OCI-LY3 (cell line): ENCODE data around the gene DYNC1H1.
"Not testable (repeated sequence)": the region's sequence is repeated elsewhere in the genome, so short reads cannot be mapped to it uniquely, and the experiment has no call there.

Experiments used
- H2AFZ ChIP-seq: fragments of 200-600, 300-600 bp; shearing (Covaris generic); 2 replicates; pipeline ENCODE4 v1.6.0; 2014; ENCODE audit warnings: antibody characterized with exemption, low read depth, low read length
- H3K27ac ChIP-seq: fragments of 200-600, 300-600 bp; sonication (generic); 2 replicates; pipeline ENCODE4 v1.5.1; 2014; ENCODE audit warnings: mild to moderate bottlenecking, low read length, moderate library complexity, mixed read lengths
- H3K27me3 ChIP-seq: fragments of 200-600, 300-600 bp; sonication (generic); 2 replicates; pipeline ENCODE4 v1.6.1; 2014; ENCODE audit warnings: low read depth, low read length, mixed read lengths
- H3K36me3 ChIP-seq: fragments of 200-600, 300-600 bp; sonication (generic); replicated peaks from 2 replicates; pipeline ENCODE3; 2014; ENCODE audit warnings: low read depth, low read length, mixed read lengths
- H3K4me1 ChIP-seq: fragments of 300-600, 200-600 bp; sonication (generic); 2 replicates; pipeline ENCODE4 v1.6.1; 2014; ENCODE audit warnings: low read length, mixed read lengths
- H3K4me2 ChIP-seq: fragments of 200-600, 300-600 bp; sonication (generic); 2 replicates; pipeline ENCODE4 v1.6.1; 2014; ENCODE audit warnings: low read length, mixed read lengths
- H3K4me3 ChIP-seq: fragments of 300-600, 200-600 bp; sonication (generic); 2 replicates; pipeline ENCODE4 v1.5.1; 2014; ENCODE audit warnings: antibody characterized with exemption, mild to moderate bottlenecking, low read length, moderate library complexity
- H3K79me2 ChIP-seq: fragments of 300-600, 200-600 bp; shearing (Covaris generic); 2 replicates; pipeline ENCODE4 v1.6.1; 2014; ENCODE audit warnings: mild to moderate bottlenecking, low read length, mixed read lengths
- H3K9ac ChIP-seq: fragments of 300-600, 200-600 bp; shearing (Covaris generic); 2 replicates; pipeline ENCODE4 v1.6.0; 2014; ENCODE audit warnings: mild to moderate bottlenecking, low read length, moderate library complexity
- H3K9me3 ChIP-seq: fragments of 200-600, 300-600 bp; shearing (Covaris generic); 2 replicates; pipeline ENCODE4 v1.6.1; 2014; ENCODE audit warnings: low read length, mixed read lengths; ENCODE audit not compliant: insufficient read depth
- H4K20me1 ChIP-seq: fragments of 200-600, 300-600 bp; sonication (generic); 2 replicates; pipeline ENCODE4 v1.6.1; 2016; ENCODE audit warnings: low read length, mixed read lengths; ENCODE audit not compliant: insufficient read depth
- EZH2phosphoT487 ChIP-seq: fragments of 200-600 bp; shearing (Covaris generic); IDR thresholded peaks from 2 replicates; pipeline ENCODE4 v1.6.1; 2018; ENCODE audit warnings: antibody characterized with exemption, mixed run types, low read depth
- TF ChIP-seq, protein P1 (sequence below): fragments of 200-600, 300-600 bp; sonication (generic); IDR thresholded peaks from 2 replicates; pipeline ENCODE4 v1.5.1; 2014; ENCODE audit warnings: antibody characterized with exemption, low read length, low read depth

The DYNC1H1 gene

GRCh38 chr14:101970830-101971400, 6.5 kb downstream of the DYNC1H1 start:
- no peak overlapping the region for H3K4me3 ChIP-seq
- H3K9me3 ChIP-seq, result no peaks in the 10 kb centered on the region
- H3K4me2 ChIP-seq, result no peak overlapping the region
- TF ChIP-seq EZH2phosphoT487, result no peak
- TF ChIP-seq, protein P1, sequence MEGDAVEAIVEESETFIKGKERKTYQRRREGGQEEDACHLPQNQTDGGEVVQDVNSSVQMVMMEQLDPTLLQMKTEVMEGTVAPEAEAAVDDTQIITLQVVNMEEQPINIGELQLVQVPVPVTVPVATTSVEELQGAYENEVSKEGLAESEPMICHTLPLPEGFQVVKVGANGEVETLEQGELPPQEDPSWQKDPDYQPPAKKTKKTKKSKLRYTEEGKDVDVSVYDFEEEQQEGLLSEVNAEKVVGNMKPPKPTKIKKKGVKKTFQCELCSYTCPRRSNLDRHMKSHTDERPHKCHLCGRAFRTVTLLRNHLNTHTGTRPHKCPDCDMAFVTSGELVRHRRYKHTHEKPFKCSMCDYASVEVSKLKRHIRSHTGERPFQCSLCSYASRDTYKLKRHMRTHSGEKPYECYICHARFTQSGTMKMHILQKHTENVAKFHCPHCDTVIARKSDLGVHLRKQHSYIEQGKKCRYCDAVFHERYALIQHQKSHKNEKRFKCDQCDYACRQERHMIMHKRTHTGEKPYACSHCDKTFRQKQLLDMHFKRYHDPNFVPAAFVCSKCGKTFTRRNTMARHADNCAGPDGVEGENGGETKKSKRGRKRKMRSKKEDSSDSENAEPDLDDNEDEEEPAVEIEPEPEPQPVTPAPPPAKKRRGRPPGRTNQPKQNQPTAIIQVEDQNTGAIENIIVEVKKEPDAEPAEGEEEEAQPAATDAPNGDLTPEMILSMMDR, result no peak
- H4K20me1 ChIP-seq, result peaks cover 35% of the 10 kb centered on the region
- no peak overlapping the region for H2AFZ ChIP-seq
- peaks cover 92% of the 10 kb centered on the region for H3K79me2 ChIP-seq
- peaks cover 15% of the 10 kb centered on the region for H3K4me1 ChIP-seq
- no peaks in the 10 kb centered on the region for H3K27me3 ChIP-seq
- no peak overlapping the region for H3K27ac ChIP-seq
- H3K9ac ChIP-seq, result no peak overlapping the region
- H3K36me3 ChIP-seq, result peaks cover 12% of the 10 kb centered on the region

- not testable (repeated sequence) for H3K9ac ChIP-seq, H3K27ac ChIP-seq, H2AFZ ChIP-seq, H3K4me3 ChIP-seq, H3K27me3 ChIP-seq, H3K9me3 ChIP-seq, H3K4me1 ChIP-seq, H3K4me2 ChIP-seq
- H4K20me1 ChIP-seq, result peaks cover 35% of the 10 kb centered on the region
- peaks cover 13% of the 10 kb centered on the region for H3K36me3 ChIP-seq
- peaks cover 86% of the 10 kb centered on the region for H3K79me2 ChIP-seq
Observed at GRCh38 chr14:101971458-101971857, 7.1 kb downstream of the DYNC1H1 start.

DNA sequence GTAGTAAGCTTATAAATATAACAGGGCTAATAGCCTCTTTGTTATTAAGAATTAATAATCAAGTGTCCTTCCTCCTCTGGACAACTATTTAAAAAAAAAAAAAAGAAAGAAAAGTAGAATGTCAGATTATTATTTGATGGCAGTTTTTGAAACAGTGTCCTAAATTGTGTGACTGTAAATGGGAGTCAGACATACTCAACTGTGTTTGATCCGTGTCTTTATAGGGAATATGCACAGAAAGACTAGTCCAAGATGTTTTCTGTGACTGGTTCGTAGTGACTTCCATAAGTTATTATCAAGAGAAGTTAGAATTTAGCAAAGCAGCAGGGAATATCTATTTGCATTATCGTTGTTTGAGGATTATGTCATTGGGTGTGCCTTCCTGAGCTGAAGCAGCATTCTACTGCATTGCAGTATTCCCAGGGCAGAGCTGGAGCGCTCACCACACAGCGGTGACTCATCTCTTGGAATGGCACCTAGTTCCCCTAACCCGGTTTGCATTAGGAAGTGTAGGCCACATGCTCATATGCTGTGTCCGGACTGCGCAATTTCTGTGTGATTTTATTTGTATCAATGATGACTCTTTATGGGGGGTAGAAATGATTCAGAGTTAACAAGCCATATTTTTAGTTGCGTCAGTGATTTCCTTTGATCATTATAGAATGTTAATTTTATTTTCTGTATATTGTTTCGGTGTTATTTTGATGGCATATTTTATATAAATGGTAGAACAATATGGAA, 7.9 kb downstream of the DYNC1H1 start:
- peaks cover 10% of the 10 kb centered on the region for H3K4me1 ChIP-seq
- H3K27ac ChIP-seq, result no peak overlapping the region
- TF ChIP-seq EZH2phosphoT487, result no peak
- TF ChIP-seq, protein P1, result no peak
- H3K27me3 ChIP-seq, result no peaks in the 10 kb centered on the region
- H2AFZ ChIP-seq, result no peak overlapping the region
- peaks cover 78% of the 10 kb centered on the region for H3K79me2 ChIP-seq
- H3K4me3 ChIP-seq, result no peak overlapping the region
- no peak overlapping the region for H3K9ac ChIP-seq
- no peak overlapping the region for H3K4me2 ChIP-seq
- no peaks in the 10 kb centered on the region for H3K9me3 ChIP-seq
- peaks cover 21% of the 10 kb centered on the region for H3K36me3 ChIP-seq
- H4K20me1 ChIP-seq, result peaks cover 35% of the 10 kb centered on the region

DNA sequence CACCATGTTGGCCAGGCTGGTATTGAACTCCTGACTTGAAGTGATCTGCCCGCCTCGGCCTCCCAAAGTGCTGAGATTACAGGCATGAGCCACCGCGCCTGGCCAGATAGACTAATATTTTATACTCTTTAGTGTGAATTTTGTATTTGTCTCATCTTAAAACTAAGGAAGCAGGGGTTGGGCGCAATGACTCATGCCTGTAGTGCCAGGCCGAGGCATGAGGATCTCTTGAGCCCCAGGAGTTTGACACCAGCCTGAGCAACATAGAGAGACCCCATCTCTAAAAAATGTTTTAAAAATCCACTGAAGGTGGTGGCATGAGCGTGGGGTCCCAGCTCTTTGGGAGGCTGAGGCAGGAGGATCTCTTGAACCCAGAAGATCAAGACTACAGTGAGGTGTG, 9.0 kb downstream of the DYNC1H1 start:
- Histone ChIP-seq H3K36me3 (peaks cover 21% of the 10 kb centered on the region), H2AFZ (no peak overlapping the region), H4K20me1 (peaks cover 29% of the 10 kb centered on the region), H3K9ac (no peak overlapping the region), H3K79me2 (peaks cover 67% of the 10 kb centered on the region), H3K4me2 (no peak overlapping the region), H3K27ac (no peak overlapping the region), H3K4me1 (peaks cover 10% of the 10 kb centered on the region), H3K27me3 (no peaks in the 10 kb centered on the region), H3K9me3 (no peaks in the 10 kb centered on the region), H3K4me3 (no peak overlapping the region)
- no peak for TF ChIP-seq EZH2phosphoT487
- TF ChIP-seq, protein P1, result no peak
